IPS DF 19.7 (cell line): ENCODE measurements around the gene SSC5D.

ENCODE experiments used
- DNase-seq: peaks from one replicate; pipeline ENCODE4 v3.0.0-alpha.2; 2013; ENCODE audit warnings: low read depth, low spot score

SSC5D gene

DNA sequence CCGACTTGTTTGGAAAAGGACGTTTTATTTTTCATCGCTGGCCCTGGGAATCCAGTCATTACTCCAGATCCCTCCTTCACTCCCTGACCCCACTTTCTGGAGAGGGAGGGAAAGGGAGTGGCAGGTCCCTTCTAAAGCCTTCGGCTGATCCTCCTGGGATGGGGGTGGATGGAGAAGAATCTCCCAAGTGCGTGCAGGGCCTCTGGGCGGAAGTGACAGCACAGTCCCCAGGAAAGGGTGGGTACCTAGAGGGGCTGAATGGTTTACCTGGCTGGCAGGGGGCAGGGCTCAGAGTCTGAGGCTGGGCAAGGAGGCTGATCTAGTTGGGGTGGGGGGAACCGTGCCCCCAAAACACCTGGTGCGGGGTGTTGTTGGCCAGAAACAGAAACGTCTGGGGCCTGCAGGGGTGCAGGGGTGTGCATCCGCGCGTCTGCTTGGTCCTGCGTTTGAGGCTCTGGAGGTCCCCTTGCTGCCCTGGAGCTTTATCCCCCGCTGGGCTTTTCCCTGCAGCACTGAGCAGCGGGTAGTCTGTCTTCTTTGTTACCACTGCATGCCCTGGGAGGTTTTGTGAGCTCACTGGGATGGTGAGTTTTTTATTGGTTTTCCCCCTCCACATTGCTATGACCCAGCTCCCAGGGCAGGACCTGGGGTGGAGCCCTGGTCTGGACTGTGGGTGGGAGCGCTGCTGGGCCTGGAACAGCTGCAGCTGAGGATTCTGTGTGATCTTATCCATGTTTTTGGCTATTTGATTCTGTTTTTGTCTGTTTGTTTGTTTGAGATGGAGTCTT lies 14.8 kb upstream of the SSC5D start:
- DNase-seq: no peak

DNA sequence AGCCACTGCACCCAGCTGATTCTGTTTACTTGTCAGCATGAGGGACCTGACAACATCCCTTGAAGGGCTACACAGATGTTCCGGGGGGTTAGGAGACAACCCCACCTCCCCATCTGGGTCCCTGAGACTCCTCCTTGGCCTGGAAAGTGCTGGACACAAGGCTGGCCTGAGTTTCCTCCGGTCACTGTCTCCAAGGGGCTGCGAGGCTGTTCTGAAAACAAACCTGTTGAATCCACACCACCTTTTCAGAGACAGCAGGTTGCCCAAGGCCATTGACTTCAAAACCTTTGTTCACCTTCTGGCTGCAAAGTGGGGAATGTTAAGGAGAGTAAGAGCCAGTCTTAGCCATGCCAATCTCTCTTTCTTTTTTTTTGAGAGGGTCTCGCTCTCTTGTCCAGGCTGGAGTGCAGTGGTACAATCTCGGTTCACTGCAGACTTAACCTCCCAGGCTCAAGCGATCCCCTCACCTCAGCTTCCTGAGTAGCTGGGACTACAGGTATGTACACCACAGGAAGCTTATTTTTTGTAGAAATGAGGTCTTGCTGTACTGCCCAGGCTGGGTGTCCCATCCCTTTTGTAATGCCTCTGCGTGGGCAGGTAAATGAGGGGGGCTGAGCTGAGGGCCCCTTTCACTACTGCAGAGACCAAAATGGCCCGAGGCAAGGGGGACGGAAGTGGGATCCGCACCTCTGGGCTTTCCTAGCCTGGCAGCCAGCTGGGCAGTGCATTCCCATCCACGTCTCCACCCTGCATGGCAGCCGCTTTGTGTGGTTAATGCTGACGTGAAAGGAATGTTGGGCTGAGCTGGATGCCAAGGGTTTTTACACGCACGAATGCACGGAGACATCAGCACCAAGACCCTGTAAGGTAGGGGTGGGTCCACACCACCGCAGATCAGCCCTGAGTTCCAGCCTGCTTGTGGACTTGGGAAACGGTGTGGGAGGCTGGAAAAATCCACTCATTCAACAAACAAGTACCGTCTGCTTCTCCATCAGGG lies 13.7 kb upstream of the SSC5D start:
- DNase-seq: no peak

DNA sequence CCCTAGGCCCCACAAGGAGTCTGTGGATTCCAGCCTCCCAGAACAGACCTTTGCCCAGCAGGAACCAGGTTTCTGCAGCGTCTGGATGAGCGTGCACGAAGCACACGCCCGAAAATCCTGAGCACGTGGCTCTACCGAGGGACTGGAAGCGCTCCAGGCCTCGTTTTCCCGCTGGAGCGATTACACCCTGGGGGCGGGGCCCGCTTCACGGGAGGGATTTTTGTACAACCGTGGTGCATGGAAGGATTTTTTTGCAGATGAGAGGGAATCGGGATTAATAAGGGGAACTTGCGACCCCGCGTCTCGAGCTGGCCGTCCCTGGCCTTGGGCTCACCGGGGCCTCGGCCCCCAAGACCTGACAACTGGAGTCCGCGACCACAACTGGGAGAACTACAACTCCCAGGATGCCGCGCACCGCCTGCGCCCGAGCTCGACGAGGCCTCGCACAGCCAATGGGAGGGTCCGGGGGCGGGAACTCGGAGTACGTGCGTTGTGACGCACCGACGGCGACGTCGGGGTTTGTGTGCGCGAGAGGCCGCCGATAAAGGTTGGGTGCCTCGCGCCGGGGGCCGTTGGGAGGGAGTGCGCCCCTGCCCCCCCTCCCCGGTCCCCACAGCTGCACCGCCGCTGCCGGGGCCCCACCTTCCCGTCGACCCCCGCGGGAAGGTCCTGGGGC lies 12.0 kb upstream of the SSC5D start, which contains the start of gene ZNF628:
TSS of gene ZNF628 (plus strand) at position 518 of the 676 bp plus-strand sequence. CDS start 3,294 bp downstream, outside the sequence.
- DNase-seq: peak; percentile 91

DNA sequence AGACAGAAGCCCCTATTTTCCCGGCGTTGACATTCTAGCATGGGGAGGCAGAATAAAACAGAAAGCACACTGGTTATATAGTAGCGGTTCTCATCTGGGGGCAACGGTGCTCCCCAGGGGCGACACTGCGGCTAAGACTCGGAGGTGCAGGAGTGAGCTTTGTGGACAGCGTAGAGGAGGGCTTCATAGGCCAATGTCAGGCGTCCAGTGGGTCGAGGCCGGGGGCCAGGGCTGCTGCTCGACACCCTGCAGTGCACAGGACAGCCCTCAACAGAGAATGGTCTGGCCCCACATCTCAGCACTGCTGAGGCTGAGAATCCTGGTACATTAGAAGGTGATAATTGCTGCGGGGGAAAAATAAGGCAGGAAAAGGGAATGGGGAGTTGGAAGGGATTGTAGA lies 10.3 kb upstream of the SSC5D start:
- DNase-seq: no peak

DNA sequence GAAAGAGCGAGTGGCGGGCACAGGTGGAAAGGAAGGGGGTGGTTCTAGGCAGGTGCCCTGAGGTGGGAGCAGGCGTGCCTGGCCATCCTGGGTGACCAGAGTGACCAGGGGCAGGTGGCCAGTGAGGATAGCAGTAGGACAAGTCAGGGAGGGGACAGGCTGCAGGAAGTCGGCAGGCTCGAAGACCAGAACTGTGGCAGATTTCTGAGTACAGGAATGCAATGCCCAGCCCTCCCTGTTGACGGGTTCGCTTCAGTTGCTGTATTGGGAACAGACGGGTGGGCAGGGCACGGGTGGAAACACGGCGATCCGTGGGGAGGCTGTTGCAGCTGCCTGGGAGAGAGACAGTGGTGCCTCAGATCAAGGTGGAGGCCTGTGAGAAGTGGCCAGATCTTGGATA lies 9.9 kb upstream of the SSC5D start:
- no peak for DNase-seq

DNA sequence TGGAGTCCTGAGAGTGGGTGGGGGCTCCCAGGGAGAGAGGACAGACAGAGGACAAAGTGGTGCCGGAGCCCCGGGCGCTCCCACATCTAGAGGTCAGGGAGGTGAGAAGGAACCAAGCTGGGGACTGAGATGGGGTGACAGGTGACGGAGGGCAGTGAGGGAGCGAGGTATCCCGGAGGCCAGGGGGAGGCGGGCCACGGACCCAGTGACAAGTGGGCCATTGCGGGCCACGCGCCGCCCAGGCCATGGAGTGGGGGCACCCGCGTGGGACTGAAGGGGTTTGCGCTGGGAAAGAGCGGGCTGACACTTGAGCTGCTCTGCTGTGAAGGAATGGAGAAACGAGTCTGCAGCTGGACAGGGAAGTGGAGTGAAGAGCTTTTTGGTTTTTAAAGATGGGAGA lies 9.2 kb upstream of the SSC5D start:
- DNase-seq: no peak

DNA sequence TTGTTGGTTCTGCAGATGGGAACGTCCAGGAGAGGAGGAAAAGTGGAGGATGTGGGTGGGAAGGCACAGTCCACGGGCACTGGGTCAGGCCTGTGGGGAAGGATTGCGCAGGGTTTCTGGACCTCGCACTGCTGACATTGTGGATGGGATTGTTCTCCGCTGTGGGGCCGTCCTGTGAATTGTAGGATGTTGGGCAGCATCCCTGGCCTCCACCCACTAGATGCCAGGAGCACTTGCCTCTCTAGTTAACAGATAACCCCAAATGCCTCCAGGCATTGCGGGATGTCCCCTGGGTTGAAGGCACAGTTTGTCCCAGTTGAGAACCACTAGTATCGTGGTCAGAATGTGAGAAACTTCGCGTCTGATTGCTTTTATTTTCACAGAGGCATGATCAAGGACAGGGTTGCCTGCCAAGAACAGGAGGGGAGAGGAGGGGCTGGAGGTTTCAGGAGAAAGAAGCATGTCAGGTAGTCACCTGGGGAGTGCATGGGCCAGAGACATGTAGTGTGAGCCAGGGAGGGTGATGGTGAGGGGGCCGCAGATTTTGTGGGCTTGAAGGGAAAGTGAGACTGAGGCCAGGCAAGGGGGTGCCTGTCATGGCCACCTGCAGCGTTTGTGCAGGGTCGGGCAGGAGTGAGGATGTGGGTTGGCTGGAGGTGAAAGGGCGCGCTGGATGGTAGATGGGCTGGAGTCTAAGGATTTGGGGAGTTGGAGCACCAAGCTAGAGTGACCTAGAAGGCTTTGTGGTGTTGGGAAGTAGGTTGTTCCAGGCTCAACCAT lies 8.6 kb upstream of the SSC5D start:
- no peak for DNase-seq

DNA sequence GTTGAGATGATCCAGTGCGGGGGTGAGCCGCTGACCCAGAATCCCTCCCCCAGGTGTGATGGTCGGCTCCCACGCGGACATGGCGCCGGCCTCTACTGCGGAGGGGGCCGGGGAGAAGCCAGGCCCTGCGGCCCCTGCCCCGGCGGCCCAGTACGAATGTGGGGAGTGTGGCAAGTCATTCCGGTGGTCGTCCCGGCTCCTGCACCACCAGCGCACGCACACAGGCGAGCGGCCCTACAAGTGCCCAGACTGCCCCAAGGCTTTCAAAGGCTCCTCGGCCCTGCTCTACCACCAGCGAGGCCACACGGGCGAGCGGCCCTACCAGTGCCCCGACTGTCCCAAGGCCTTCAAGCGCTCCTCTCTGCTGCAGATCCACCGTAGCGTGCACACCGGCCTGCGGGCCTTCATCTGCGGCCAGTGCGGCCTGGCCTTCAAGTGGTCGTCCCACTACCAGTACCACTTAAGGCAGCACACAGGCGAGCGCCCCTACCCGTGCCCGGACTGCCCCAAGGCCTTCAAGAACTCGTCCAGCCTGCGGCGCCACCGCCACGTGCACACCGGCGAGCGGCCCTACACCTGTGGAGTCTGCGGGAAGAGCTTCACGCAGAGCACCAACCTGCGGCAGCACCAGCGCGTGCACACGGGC lies 7.0 kb upstream of the SSC5D start:
- DNase-seq: no peak

DNA sequence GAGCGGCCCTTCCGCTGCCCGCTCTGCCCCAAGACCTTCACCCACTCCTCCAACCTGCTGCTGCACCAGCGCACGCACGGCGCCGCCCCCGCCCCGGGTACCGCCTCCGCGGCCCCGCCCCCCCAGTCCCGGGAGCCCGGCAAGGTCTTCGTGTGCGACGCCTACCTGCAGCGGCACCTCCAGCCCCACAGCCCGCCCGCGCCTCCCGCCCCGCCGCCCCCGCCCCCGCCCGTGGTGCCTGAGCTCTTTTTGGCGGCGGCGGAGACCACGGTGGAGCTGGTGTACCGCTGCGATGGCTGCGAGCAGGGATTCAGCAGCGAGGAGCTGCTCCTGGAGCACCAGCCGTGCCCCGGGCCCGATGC lies 6.5 kb upstream of the SSC5D start:
- DNase-seq: no peak

DNA sequence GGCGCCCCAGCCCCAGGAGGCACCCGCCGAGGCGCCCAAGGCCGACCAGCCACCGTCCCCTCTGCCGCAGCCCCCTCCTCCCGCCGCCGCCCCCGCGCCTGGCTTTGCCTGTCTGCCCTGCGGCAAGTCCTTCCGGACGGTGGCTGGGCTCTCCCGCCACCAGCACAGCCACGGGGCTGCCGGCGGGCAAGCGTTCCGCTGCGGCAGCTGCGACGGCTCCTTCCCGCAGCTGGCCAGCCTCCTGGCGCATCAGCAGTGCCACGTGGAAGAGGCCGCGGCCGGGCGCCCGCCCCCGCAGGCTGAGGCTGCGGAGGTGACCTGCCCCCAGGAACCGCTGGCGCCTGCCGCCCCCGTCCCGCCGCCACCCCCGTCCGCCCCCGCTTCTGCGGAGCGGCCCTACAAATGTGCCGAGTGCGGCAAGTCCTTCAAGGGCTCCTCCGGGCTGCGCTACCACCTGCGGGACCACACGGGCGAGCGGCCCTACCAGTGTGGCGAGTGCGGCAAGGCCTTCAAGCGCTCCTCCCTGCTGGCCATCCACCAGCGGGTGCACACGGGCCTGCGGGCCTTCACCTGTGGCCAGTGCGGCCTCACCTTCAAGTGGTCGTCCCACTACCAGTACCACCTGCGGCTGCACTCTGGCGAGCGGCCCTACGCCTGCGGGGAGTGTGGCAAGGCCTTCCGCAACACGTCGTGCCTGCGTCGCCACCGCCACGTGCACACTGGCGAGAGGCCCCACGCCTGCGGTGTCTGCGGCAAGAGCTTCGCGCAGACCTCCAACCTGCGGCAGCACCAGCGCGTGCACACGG lies 5.9 kb upstream of the SSC5D start:
- DNase-seq: no peak

DNA sequence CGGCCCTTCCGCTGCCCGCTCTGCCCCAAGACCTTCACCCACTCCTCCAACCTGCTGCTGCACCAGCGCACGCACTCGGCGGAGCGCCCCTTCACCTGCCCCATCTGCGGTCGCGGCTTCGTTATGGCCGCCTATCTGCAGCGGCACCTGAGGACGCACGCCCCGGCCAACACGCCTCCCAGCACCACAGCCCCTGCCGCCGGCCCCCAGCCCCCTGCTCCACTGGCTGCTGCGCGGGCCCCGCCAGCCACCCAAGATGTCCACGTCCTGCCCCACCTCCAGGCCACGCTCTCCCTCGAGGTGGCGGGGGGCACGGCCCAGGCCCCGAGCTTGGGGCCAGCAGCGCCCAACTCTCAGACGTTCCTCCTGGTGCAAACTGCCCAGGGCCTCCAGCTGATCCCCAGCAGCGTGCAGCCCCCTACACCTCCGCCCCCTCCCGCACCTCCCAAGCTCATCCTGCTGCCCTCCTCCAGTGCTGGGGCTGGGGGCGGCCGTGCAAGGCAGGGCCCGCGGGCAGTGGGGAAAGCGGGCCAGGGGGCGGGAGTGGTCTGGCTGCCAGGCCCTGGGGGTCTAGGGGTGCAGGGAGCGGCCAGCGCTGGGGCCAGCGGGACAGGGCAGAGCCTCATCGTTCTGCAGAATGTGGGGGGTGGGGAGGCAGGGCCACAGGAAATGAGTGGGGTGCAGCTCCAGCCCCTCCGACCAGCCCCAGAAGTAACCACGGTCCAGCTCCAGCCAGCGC lies 5.1 kb upstream of the SSC5D start:
- no peak for DNase-seq

DNA sequence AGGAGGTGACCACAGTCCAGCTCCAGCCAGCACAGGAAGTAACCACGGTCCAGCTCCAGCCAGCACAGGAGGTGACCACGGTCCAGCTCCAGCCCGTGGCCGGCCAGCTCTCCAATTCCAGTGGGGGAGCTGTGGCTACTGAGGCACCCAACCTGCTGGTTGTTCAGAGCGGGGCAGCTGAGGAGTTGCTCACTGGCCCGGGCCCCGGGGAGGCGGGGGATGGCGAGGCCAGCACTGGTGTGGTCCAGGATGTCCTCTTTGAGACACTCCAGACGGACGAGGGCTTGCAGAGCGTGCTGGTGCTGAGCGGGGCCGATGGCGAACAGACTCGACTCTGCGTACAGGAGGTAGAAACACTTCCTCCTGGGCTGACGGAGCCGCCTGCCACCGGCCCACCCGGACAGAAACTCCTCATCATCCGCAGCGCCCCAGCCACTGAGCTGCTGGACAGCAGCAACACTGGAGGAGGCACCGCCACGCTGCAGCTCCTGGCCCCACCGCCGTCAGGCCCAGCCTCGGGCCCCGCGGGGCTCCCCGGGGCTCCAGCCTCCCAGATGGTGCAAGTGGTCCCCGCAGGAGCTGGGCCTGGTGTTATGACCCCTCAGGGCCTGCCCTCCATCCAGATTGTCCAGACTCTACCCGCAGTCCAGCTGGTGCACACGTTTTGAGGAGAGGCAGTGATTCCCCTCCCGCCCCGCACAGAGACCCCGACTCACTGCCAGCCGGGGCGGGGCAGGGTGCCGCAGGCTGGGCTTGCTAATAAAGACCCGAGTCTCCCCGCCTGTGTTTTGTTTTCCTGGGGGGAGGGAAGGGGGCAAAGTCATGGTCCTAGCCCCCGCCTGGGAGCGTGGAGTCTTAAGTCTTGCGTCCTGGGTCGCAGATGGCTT lies 4.3 kb upstream of the SSC5D start:
- no peak for DNase-seq

DNA sequence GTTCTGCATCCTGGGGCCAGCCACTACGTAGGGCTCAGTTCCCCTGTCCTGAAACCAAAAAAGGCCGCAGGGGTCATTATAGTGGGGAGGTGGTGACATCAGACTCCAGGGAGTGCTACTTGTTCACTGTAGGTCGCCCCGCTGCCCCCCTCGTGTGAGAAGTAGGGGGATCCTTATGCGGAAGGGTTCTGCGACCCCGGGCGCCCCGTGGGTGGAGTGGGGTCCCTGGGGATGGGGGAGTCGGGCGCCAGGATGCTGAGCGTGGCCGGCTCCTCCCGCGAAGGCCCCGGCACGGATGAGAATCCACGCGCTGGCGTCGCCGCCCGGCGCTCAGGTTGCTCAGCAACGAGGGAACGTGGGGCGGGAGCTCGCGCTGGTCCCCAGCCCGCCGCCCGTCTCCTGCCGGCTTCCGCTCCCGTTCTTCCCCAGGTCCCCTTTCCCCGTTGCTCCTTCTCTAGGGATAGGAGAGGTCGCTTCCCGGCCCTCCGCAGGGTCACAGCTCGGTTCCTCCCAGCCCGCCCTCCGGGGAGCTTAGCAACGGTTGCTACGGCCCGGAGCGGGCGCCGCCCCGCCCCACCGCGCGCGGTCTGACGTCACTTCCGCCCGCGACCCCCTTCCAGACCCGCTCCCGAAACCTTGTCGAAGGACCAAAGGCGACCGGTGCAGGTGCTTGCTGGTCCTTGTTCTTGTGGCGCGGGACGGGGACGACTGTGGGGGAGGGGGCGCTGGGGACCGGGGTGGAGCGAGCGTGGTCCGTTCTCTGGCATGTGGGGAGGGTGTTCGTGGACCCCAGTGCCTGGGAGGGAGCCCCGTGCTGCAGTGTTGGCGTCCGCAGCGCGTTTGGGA lies 3.4 kb upstream of the SSC5D start, which contains the start of gene NAT14:
TSS of gene NAT14 (plus strand) at position 596 of the 846 bp plus-strand sequence. CDS start 521 bp downstream, outside the sequence.
- DNase-seq: no peak

DNA sequence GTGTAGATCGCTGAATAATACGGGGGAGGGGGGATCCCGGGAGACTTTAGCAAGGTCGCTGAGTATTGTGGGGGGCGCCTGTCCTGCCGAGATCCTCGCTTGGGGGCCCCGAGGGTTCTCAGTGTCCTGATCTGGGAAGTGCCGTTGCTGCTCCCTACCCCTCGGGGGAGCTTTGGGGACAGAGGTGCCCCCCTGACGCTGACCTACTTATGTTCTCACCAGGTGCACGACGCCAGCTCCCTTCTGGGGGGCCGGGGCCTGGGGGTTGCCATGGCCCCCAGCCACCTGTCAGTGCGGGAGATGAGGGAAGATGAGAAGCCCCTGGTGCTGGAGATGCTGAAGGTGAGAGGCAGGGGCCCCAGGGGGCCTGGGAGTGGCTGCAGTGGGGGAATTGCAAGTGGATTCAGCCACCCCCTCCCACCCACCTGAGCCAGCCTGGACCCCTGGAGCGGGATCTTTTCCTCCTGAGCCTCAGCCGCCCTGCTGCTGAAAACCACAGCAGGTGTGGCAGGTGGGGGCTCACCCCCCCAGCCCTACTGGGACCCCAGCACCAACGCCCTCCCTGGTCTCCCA lies 2.7 kb upstream of the SSC5D start:
- no peak for DNase-seq

DNA sequence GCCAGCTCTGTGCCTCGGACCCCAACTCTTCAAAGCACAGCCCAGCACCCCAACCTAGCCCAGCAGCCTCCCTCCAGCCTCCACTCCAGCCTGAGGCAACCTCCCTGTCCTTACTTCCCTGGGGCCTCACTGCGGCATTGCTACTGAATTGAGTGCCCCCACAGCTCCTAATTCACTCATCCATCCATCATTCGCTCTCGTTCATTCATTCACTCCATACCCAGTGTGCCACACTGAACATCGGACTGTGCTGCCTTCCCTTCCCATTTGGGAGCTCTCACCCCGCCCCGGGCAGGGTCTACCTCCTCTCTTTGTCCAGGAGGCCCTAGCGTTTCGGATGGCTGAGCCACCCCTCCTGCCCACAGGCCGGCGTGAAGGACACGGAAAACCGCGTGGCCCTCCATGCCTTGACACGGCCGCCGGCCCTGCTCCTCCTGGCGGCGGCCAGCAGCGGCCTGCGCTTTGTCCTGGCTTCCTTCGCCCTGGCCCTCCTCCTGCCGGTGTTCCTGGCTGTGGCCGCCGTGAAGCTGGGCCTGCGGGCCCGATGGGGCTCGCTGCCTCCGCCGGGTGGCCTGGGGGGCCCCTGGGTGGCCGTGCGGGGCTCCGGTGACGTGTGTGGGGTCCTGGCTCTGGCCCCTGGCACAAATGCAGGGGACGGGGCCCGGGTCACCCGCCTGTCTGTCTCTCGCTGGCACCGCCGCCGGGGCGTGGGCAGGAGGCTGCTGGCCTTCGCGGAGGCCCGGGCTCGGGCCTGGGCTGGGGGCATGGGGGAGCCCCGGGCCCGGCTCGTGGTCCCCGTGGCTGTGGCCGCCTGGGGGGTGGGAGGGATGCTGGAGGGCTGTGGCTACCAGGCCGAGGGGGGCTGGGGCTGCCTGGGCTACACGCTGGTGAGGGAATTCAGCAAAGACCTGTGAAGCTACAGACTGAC lies 1.9 kb upstream of the SSC5D start:
- DNase-seq: no peak
